Measurements from ENCODE around the gene CCL19.
A peak's percentile ranks its signal among the peaks of the same experiment; 100 is the strongest.
"Not testable (repeated sequence)": the region's sequence is repeated elsewhere in the genome, so short reads cannot be mapped to it uniquely, and the experiment has no call there.

The CCL19 gene

GRCh38 chr9:34690983-34691935 lies at the start of gene CCL19:
CCL19 (minus strand) TSS chr9:34691276; CDS start chr9:34691139, 137 bp downstream.
- no peak for DNase-seq
- intact Hi-C loops (cut with DNase I) = no loop called here

GRCh38 chr9:34740176-34740575 lies 49.1 kb upstream of the CCL19 start:
- DNase-seq; intact Hi-C loops (cut with DNase I): not testable (repeated sequence)

GRCh38 chr9:34737677-34738260 lies 46.7 kb upstream of the CCL19 start:
- intact Hi-C loops (cut with DNase I) = no loop called here
- DNase-seq = no peak

GRCh38 chr9:34734720-34735119 lies 43.6 kb upstream of the CCL19 start:
- intact Hi-C loops (cut with DNase I) = no loop called here

GRCh38 chr9:34732886-34733285 lies 41.8 kb upstream of the CCL19 start:
- intact Hi-C loops (cut with DNase I) = no loop called here
- no peak for DNase-seq

More at GRCh38 chr9:34734720-34735119, 43.6 kb upstream of the CCL19 start:
- DNase-seq = no peak

- no peak for DNase-seq
- intact Hi-C loops (cut with DNase I) = no loop called here
Measured at GRCh38 chr9:34732478-34732877, 41.4 kb upstream of the CCL19 start.

- DNase-seq = no peak
- intact Hi-C loops (cut with DNase I) = no loop called here
Measured at GRCh38 chr9:34723141-34723540, 32.1 kb upstream of the CCL19 start.

- DNase-seq; intact Hi-C loops (cut with DNase I): not testable (repeated sequence)
Measured at GRCh38 chr9:34719769-34720025, 28.6 kb upstream of the CCL19 start.

- DNase-seq = no peak
- intact Hi-C loops (cut with DNase I) = no loop called here
Measured at GRCh38 chr9:34719021-34719768, 28.1 kb upstream of the CCL19 start.

GRCh38 chr9:34717996-34718614 lies 27.0 kb upstream of the CCL19 start:
- DNase-seq = no peak
- intact Hi-C loops (cut with DNase I) = no loop called here

- intact Hi-C loops (cut with DNase I) = no loop called here
- no peak for DNase-seq
Measured at GRCh38 chr9:34716711-34717110, 25.6 kb upstream of the CCL19 start.

GRCh38 chr9:34715639-34716215 lies 24.7 kb upstream of the CCL19 start:
- no peak for DNase-seq
- intact Hi-C loops (cut with DNase I) = no loop called here

GRCh38 chr9:34714007-34714406 lies 22.9 kb upstream of the CCL19 start:
- DNase-seq = no peak
- intact Hi-C loops (cut with DNase I) = no loop called here

- DNase-seq = no peak
- intact Hi-C loops (cut with DNase I) = no loop called here
Measured at GRCh38 chr9:34712140-34712539, 21.1 kb upstream of the CCL19 start.

GRCh38 chr9:34710023-34710422 lies 18.9 kb upstream of the CCL19 start, which contains the start of gene CCL21:
CCL21 (minus strand) TSS chr9:34710136; CDS start chr9:34710066, 70 bp downstream.
- intact Hi-C loops (cut with DNase I) = no loop called here
- DNase-seq = no peak

- intact Hi-C loops (cut with DNase I) = no loop called here
- no peak for DNase-seq
Measured at GRCh38 chr9:34709196-34709978, 18.3 kb upstream of the CCL19 start.

GRCh38 chr9:34707130-34707529 lies 16.1 kb upstream of the CCL19 start:
- intact Hi-C loops (cut with DNase I) = no loop called here
- DNase-seq = no peak

GRCh38 chr9:34701769-34702736 lies 11.0 kb upstream of the CCL19 start:
- DNase-seq = peak; percentile 78 to 98 (median 88)
- intact Hi-C loops (cut with DNase I) = loop anchor here (2.0 kb wide), 1 partner anchor 37 kb away; no protein-coding TSS in a partner anchor
